K562 (cell line): ENCODE measurements around the gene TOM1L2. TPM values are rescaled to one million over a fixed set of nuclear protein-coding genes. Genes with fewer than 3 reads are reported as not detected.
A peak's percentile ranks its signal among the peaks of the same experiment; 100 is the strongest.

Experiments used
- BHLHE40 ChIP-seq: IDR thresholded peaks from 2 replicates; pipeline ENCODE4 v1.6.1; 2011; ENCODE audit warnings: low read length, improper control_type of control experiment
- C11orf30 ChIP-seq: fragments of 450-650 bp; IDR thresholded peaks from 2 replicates; pipeline ENCODE4 v1.6.1; 2016; ENCODE audit warnings: low read depth, mild to moderate bottlenecking
- PBX2 ChIP-seq, 2 experiments: IDR thresholded peaks in 1 of 2; conservative IDR thresholded peaks in 1 of 2; 2 replicates each; pipeline ENCODE4 v1.6.1; 2016; ENCODE audit warnings: low read depth in 2 of 2, mild to moderate bottlenecking in 1 of 2, missing compliant biosample characterization in 1 of 2, missing genetic modification characterization in 1 of 2, moderate library complexity in 1 of 2
- SMAD4 ChIP-seq: fragments of 250-450 bp; sonication (Bioruptor Pico); conservative IDR thresholded peaks from 2 replicates; pipeline ENCODE4 v1.8.0; 2021; ENCODE audit warnings: inconsistent platforms, mild to moderate bottlenecking, moderate library complexity
- polyA plus RNA-seq, 8 experiments: library from polyadenylated mRNA; depleted of rRNA in 4 of 8; stranded (reverse) in 5 of 8; unstranded in 3 of 8; fragments of >200 nt; fragmentation: Nextera tagmentation in 2 of 8; fragmentation: Illumina TruSeq in 1 of 8; extraction: Ambion mirVana in 2 of 8; extraction: Trizol in 1 of 8; gene quantifications; 2 replicates each; pipeline versions ENCODE4 v1.2.1 to v1.2.3, GENCODE V29; 2011 to 2014; ENCODE audit warnings: inconsistent platforms in 1 of 8, missing spikeins in 1 of 8
- total RNA-seq, 7 experiments: library from RNA; depleted of rRNA in 6 of 7; stranded (reverse); fragments of >200 nt in 6 of 7; fragmentation: Illumina TruSeq in 2 of 7; extraction: Trizol in 2 of 7; gene quantifications; 2 replicates each; pipeline versions ENCODE4 v1.2.1 to v1.2.3, GENCODE V29; 2011 to 2021; ENCODE audit warnings: low replicate concordance in 1 of 7
- TF ChIP-seq, protein P1 (sequence below): fragments of 200-800 bp; sonication (Bioruptor generic); IDR thresholded peaks from 2 replicates; pipeline ENCODE4 v1.6.1; 2016; ENCODE audit warnings: missing genetic modification characterization, missing compliant biosample characterization
- TF ChIP-seq, protein P2 (sequence below): sonication (generic); formaldehyde crosslinking; IDR thresholded peaks from 2 replicates; pipeline ENCODE4 v1.8.1; 2023; ENCODE audit warnings: mild to moderate bottlenecking, missing genetic modification reagents
- TF ChIP-seq, protein P3 (sequence below): fragments of 450-650 bp; formaldehyde crosslinking; IDR thresholded peaks from 2 replicates; pipeline ENCODE4 v1.4.0; 2022; ENCODE audit warnings: missing genetic modification characterization

TOM1L2 gene
- total and polyA plus RNA-seq, 9 of the 15 experiments (the other 6 are each of a cell fraction or from before 2014, with no cell fraction given): 0.07 to 6.0 (median 2.5) TPM

DNA sequence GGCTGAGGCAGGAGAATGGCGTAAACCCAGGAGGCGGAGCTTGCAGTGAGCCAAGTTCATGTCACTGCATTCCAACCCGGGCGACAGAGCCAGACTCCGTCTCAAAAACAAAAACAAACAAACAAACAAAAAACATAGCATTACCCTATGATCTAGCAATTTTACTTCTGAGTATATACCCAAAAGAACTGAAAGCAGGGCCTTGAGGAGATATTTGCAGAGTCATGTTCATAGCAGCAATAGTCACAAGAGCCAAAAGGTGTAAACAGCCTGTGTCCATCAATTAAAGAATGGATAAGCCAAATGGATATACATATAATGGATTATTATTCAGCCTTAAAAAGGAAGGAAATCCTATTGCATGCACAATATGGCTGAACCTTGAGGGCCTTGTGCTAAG, 63.1 kb downstream of the TOM1L2 start (continued):
- TF ChIP-seq PBX2 (CRISPR knock-in tag; IDR thresholded peaks at IDR 0.05; ENCODE audit: low read depth) (no peak), PBX2 (tag; conservative IDR thresholded peaks at IDR 0.05; ENCODE audit: low read depth) (no peak), SMAD4 (CRISPR knock-in tag) (no peak), BHLHE40 (no peak), C11orf30 (peak; percentile 68)
- TF ChIP-seq, protein P1, sequence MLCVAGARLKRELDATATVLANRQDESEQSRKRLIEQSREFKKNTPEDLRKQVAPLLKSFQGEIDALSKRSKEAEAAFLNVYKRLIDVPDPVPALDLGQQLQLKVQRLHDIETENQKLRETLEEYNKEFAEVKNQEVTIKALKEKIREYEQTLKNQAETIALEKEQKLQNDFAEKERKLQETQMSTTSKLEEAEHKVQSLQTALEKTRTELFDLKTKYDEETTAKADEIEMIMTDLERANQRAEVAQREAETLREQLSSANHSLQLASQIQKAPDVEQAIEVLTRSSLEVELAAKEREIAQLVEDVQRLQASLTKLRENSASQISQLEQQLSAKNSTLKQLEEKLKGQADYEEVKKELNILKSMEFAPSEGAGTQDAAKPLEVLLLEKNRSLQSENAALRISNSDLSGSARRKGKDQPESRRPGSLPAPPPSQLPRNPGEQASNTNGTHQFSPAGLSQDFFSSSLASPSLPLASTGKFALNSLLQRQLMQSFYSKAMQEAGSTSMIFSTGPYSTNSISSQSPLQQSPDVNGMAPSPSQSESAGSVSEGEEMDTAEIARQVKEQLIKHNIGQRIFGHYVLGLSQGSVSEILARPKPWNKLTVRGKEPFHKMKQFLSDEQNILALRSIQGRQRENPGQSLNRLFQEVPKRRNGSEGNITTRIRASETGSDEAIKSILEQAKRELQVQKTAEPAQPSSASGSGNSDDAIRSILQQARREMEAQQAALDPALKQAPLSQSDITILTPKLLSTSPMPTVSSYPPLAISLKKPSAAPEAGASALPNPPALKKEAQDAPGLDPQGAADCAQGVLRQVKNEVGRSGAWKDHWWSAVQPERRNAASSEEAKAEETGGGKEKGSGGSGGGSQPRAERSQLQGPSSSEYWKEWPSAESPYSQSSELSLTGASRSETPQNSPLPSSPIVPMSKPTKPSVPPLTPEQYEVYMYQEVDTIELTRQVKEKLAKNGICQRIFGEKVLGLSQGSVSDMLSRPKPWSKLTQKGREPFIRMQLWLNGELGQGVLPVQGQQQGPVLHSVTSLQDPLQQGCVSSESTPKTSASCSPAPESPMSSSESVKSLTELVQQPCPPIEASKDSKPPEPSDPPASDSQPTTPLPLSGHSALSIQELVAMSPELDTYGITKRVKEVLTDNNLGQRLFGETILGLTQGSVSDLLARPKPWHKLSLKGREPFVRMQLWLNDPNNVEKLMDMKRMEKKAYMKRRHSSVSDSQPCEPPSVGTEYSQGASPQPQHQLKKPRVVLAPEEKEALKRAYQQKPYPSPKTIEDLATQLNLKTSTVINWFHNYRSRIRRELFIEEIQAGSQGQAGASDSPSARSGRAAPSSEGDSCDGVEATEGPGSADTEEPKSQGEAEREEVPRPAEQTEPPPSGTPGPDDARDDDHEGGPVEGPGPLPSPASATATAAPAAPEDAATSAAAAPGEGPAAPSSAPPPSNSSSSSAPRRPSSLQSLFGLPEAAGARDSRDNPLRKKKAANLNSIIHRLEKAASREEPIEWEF (CRISPR knock-in tag): no peak
- TF ChIP-seq, protein P2, sequence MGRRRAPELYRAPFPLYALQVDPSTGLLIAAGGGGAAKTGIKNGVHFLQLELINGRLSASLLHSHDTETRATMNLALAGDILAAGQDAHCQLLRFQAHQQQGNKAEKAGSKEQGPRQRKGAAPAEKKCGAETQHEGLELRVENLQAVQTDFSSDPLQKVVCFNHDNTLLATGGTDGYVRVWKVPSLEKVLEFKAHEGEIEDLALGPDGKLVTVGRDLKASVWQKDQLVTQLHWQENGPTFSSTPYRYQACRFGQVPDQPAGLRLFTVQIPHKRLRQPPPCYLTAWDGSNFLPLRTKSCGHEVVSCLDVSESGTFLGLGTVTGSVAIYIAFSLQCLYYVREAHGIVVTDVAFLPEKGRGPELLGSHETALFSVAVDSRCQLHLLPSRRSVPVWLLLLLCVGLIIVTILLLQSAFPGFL (CRISPR knock-in tag): no peak
- TF ChIP-seq, protein P3, sequence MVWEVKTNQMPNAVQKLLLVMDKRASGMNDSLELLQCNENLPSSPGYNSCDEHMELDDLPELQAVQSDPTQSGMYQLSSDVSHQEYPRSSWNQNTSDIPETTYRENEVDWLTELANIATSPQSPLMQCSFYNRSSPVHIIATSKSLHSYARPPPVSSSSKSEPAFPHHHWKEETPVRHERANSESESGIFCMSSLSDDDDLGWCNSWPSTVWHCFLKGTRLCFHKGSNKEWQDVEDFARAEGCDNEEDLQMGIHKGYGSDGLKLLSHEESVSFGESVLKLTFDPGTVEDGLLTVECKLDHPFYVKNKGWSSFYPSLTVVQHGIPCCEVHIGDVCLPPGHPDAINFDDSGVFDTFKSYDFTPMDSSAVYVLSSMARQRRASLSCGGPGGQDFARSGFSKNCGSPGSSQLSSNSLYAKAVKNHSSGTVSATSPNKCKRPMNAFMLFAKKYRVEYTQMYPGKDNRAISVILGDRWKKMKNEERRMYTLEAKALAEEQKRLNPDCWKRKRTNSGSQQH: no peak
